Stomach (tissue), 4 donors: ENCODE results near the gene MIPOL1.

Experiments used
- EP300 ChIP-seq: sonication (generic); formaldehyde crosslinking; IDR thresholded peaks from one replicate; pipeline ENCODE4 v1.6.1; 2017; ENCODE audit warnings: antibody characterized with exemption
- POLR2A ChIP-seq, 4 donors: fragments of 450-650 bp; IDR thresholded peaks; one replicate each; pipeline ENCODE4 v1.6.1; 2016; ENCODE audit warnings: antibody characterized with exemption in 4 of 4, control low read depth in 2 of 4, mild to moderate bottlenecking in 1 of 4, moderate library complexity in 1 of 4
- TF ChIP-seq, protein P1 (sequence below), 7 experiments: fragments of 450-650 bp in 4 of 7; fragments of 200-600 bp in 3 of 7; sonication (generic) in 3 of 7; IDR thresholded peaks; one replicate each; pipeline ENCODE4 v1.5.1; 2016 to 2019; ENCODE audit warnings: antibody characterized with exemption in 7 of 7, control low read depth in 2 of 7, mild to moderate bottlenecking in 1 of 7

DNA sequence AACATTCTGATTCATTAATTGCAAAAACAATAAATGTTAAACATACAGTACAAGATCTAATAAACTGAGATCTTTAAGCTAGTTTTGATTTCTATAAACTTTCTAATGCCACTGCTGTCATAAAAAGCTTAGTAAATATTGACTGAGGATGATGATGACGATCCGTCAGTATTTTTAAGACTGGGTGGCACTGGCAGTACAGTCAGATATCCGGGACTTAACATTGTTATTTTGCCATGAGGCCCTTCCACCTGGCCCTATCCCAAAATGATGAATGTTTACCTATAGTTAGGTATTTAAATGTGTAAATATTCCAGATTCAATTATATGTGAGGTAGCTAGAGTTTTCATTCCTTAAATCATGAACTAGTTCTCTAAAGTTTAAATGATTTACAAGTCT lies 238.8 kb downstream of the MIPOL1 start:
- TF ChIP-seq POLR2A (IDR thresholded peaks at IDR 0.05) (no peak), EP300 (no peak)
- TF ChIP-seq, protein P1, sequence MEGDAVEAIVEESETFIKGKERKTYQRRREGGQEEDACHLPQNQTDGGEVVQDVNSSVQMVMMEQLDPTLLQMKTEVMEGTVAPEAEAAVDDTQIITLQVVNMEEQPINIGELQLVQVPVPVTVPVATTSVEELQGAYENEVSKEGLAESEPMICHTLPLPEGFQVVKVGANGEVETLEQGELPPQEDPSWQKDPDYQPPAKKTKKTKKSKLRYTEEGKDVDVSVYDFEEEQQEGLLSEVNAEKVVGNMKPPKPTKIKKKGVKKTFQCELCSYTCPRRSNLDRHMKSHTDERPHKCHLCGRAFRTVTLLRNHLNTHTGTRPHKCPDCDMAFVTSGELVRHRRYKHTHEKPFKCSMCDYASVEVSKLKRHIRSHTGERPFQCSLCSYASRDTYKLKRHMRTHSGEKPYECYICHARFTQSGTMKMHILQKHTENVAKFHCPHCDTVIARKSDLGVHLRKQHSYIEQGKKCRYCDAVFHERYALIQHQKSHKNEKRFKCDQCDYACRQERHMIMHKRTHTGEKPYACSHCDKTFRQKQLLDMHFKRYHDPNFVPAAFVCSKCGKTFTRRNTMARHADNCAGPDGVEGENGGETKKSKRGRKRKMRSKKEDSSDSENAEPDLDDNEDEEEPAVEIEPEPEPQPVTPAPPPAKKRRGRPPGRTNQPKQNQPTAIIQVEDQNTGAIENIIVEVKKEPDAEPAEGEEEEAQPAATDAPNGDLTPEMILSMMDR (IDR thresholded peaks at IDR 0.05) = no peak
